ENCODE results near the gene CDH26. TPM values are rescaled to one million over a fixed set of nuclear protein-coding genes. Genes with fewer than 3 reads are reported as not detected.
A peak's percentile ranks its signal among the peaks of the same experiment; 100 is the strongest.

The CDH26 gene
- total RNA-seq, 1 experiment from 2014 or later: 1.1 TPM

DNA sequence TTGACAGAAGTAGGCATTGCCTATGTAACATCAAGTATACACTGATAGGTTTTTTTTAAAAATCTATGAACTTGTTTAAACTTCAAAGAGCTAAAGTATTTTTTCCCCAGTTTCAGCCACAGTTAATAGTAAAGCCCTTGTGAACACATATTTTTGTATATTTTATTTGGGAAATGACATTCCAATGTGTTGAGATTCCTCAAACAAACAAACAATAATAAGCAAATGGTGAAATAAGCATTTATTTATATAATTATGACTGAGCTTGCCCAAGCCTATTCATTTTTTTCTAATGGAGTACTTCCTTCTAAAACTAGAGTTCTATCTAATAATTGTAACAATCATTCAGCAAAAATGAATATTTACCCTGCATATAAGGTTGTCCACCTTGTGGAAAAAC is 37.3 kb upstream of the CDH26 start:
- Mint-ChIP-seq H3K27ac (ENCODE audit: unreplicated experiment) (no peak overlapping the region), H3K36me3 (ENCODE audit: insufficient read depth, unreplicated experiment) (peaks cover 4% of the 10 kb centered on the region), H3K9me3 (ENCODE audit: low read depth, unreplicated experiment) (no peaks in the 10 kb centered on the region), H3K27me3 (ENCODE audit: unreplicated experiment) (no peaks in the 10 kb centered on the region), H3K4me1 (ENCODE audit: low read depth, unreplicated experiment) (peaks cover 37% of the 10 kb centered on the region), H3K4me3 (ENCODE audit: low read depth, unreplicated experiment) (no peak overlapping the region)
- CTCF ChIA-PET: interaction anchor here (1.1 kb wide), 1 partner anchor 13 kb away, joined by 4 read pairs; the partner anchor contains the start of gene SYCP2
- intact Hi-C loops (cut with micrococcal nuclease; ENCODE audit: unreplicated experiment): loop anchor here (5.0 kb wide), 1 partner anchor 149 kb away; no protein-coding TSS in a partner anchor
- no TSS peak for BruUV-seq (replicated peaks)
- TF ChIP-seq, protein P1, sequence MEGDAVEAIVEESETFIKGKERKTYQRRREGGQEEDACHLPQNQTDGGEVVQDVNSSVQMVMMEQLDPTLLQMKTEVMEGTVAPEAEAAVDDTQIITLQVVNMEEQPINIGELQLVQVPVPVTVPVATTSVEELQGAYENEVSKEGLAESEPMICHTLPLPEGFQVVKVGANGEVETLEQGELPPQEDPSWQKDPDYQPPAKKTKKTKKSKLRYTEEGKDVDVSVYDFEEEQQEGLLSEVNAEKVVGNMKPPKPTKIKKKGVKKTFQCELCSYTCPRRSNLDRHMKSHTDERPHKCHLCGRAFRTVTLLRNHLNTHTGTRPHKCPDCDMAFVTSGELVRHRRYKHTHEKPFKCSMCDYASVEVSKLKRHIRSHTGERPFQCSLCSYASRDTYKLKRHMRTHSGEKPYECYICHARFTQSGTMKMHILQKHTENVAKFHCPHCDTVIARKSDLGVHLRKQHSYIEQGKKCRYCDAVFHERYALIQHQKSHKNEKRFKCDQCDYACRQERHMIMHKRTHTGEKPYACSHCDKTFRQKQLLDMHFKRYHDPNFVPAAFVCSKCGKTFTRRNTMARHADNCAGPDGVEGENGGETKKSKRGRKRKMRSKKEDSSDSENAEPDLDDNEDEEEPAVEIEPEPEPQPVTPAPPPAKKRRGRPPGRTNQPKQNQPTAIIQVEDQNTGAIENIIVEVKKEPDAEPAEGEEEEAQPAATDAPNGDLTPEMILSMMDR (IDR thresholded peaks at IDR 0.05; ENCODE audit: unreplicated experiment): no peak
- DNase-seq: no peak

DNA sequence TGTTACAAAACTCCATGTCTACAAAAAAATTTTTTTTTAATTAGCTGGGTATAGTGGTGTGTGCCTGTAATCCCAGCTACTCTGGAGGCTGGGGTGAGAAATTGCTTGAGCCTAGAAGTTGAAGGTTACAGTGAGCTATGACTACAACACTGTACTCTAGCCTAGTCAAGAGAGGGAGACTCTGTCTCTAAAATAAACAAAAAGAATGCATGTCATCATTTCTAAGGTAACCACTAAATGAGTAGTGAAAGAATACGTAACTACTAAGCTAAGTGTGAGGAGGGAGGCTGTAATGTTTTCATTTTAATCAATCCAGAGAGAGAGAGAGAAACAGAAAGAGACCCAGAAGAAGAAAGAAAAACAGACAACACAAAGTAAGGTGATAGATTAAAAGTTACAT is 34.7 kb upstream of the CDH26 start:
- H3K9me3 Mint-ChIP-seq (ENCODE audit: low read depth, unreplicated experiment): no peaks in the 10 kb centered on the region
- H3K27me3 Mint-ChIP-seq (ENCODE audit: unreplicated experiment): no peaks in the 10 kb centered on the region
- CTCF ChIA-PET: interaction anchor here (1.0 kb wide), 1 partner anchor 11 kb away, joined by 3 read pairs; no protein-coding TSS in a partner anchor
- DNase-seq: no peak
- no peak overlapping the region for H3K4me3 Mint-ChIP-seq (ENCODE audit: low read depth, unreplicated experiment)
- peaks cover 4% of the 10 kb centered on the region for H3K36me3 Mint-ChIP-seq (ENCODE audit: insufficient read depth, unreplicated experiment)
- BruUV-seq (replicated peaks): no TSS peak
- intact Hi-C loops (cut with micrococcal nuclease; ENCODE audit: unreplicated experiment): loop anchor here (5.0 kb wide), 1 partner anchor 151 kb away; no protein-coding TSS in a partner anchor
- H3K27ac Mint-ChIP-seq (ENCODE audit: unreplicated experiment): peak overlapping the region; percentile 26
- TF ChIP-seq, protein P1 (IDR thresholded peaks at IDR 0.05; ENCODE audit: unreplicated experiment): no peak
- peaks cover 55% of the 10 kb centered on the region for H3K4me1 Mint-ChIP-seq (ENCODE audit: low read depth, unreplicated experiment)

DNA sequence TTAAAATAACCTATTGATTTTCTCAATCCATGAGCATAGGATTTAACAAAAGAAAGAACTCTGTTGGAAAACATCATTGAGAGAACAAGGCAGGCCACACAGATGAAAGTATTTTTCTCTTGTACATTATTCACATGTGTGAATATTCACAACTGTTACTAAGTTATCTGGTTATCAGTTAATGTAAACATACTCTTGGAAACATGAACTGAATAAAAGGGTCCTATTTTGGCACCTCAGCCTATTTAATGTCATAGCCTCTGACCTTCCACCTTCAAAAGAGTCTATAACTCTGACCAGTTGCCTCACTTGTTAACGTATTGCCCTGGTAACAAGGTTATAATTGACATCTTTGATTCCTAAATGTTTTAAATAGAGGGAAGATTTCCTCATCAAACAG is 32.9 kb upstream of the CDH26 start:
- Mint-ChIP-seq H3K27me3 (ENCODE audit: unreplicated experiment) (no peaks in the 10 kb centered on the region), H3K9me3 (ENCODE audit: low read depth, unreplicated experiment) (no peaks in the 10 kb centered on the region), H3K36me3 (ENCODE audit: insufficient read depth, unreplicated experiment) (peaks cover 4% of the 10 kb centered on the region), H3K4me1 (ENCODE audit: low read depth, unreplicated experiment) (peaks cover 73% of the 10 kb centered on the region), H3K4me3 (ENCODE audit: low read depth, unreplicated experiment) (peak overlapping the region; percentile 43), H3K27ac (ENCODE audit: unreplicated experiment) (peak overlapping the region; percentile 83)
- CTCF ChIA-PET: interaction anchor here (0.8 to 3.1 kb wide), 5 partner anchors 9 to 94 kb away, joined by 4 to 16 read pairs (median 7); partner anchors contain the start of genes FAM217B and PPP1R3D
- TF ChIP-seq, protein P1 (IDR thresholded peaks at IDR 0.05; ENCODE audit: unreplicated experiment): no peak
- no TSS peak for BruUV-seq (replicated peaks)
- intact Hi-C loops (cut with micrococcal nuclease; ENCODE audit: unreplicated experiment): no loop called here
- DNase-seq: no peak

DNA sequence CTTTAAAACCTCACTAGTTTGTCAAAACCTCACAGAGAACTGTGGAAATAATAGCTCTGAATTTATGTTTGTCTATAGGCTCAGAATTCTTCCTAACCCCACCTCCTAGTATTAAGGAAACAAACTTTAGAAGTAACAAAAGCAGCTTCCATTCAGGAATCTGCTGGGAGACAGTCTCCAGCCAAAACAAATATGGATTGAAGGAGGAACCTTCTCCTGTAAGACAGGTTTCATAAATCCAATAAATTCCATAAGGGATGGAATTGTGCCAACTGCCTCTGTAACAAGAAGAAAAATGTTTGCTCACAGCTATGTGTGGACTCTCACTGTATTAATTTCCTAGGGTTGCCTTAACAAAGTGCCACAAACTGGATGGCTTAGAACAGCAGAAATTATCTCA is 32.3 kb upstream of the CDH26 start:
- peak overlapping the region; percentile 43 for H3K4me3 Mint-ChIP-seq (ENCODE audit: low read depth, unreplicated experiment)
- H3K9me3 Mint-ChIP-seq (ENCODE audit: low read depth, unreplicated experiment): no peaks in the 10 kb centered on the region
- no peaks in the 10 kb centered on the region for H3K27me3 Mint-ChIP-seq (ENCODE audit: unreplicated experiment)
- CTCF ChIA-PET: interaction anchor here (0.8 to 3.1 kb wide), 6 partner anchors 8 to 95 kb away, joined by 3 to 16 read pairs (median 6); partner anchors contain the start of genes FAM217B and PPP1R3D
- intact Hi-C loops (cut with micrococcal nuclease; ENCODE audit: unreplicated experiment): no loop called here
- BruUV-seq (replicated peaks): no TSS peak
- peak overlapping the region; percentile 83 for H3K27ac Mint-ChIP-seq (ENCODE audit: unreplicated experiment)
- TF ChIP-seq, protein P1 (IDR thresholded peaks at IDR 0.05; ENCODE audit: unreplicated experiment): no peak
- H3K4me1 Mint-ChIP-seq (ENCODE audit: low read depth, unreplicated experiment): peaks cover 73% of the 10 kb centered on the region
- H3K36me3 Mint-ChIP-seq (ENCODE audit: insufficient read depth, unreplicated experiment): peaks cover 4% of the 10 kb centered on the region
- peak; percentile 50 for DNase-seq

Measured in Calu3 (cell line).